ENCODE measurements around the gene SPIRE2.
"Not testable (repeated sequence)": the region's sequence is repeated elsewhere in the genome, so short reads cannot be mapped to it uniquely, and the experiment has no call there.

GRCh38 chr16:89914642-89915285, 86.5 kb downstream of the SPIRE2 start:
- TF ChIP-seq EZH2 (IDR thresholded peaks at IDR 0.05; ENCODE audit: borderline replicate concordance, insufficient read depth, low read length, poor library complexity, severe bottlenecking); CTCF (IDR thresholded peaks at IDR 0.05; ENCODE audit: poor library complexity, severe bottlenecking); POLR2AphosphoS5 (IDR thresholded peaks at IDR 0.05); REST (IDR thresholded peaks at IDR 0.05; ENCODE audit: borderline replicate concordance); SMC3 (conservative IDR thresholded peaks at IDR 0.05; ENCODE audit: poor library complexity); TAF1 (IDR thresholded peaks at IDR 0.05; ENCODE audit: low read depth); EP300 (conservative IDR thresholded peaks at IDR 0.05; ENCODE audit: poor library complexity, severe bottlenecking); RAD21 (conservative IDR thresholded peaks at IDR 0.05); MXI1 (conservative IDR thresholded peaks at IDR 0.05; ENCODE audit: poor library complexity, severe bottlenecking): not testable (repeated sequence)
